Body of pancreas (tissue), 4 donors: Measurements from ENCODE around the gene WT1. TPM values are rescaled to one million over a fixed set of nuclear protein-coding genes. Genes with fewer than 3 reads are reported as not detected.

ENCODE experiments used
- ATAC-seq: fragments of 150-250 bp; one replicate; pipeline ENCODE4 v1.9.1; 2016
- DNase-seq, 4 donors: peaks; one replicate each; pipeline ENCODE4 v3.0.0-alpha.2; 2019
- H3K27ac ChIP-seq, 4 donors: fragments of 200-600 bp; sonication (generic); 1 replicate in 3 of 4; 2 replicates in 1 of 4; pipeline versions ENCODE4 v1.5.1 to v1.6.1; 2016 to 2019; ENCODE audit warnings: mild to moderate bottlenecking in 1 of 4, mixed read lengths in 1 of 4, moderate library complexity in 1 of 4
- H3K27me3 ChIP-seq, 2 donors: fragments of 200-600 bp; sonication (generic); one replicate each; pipeline ENCODE4 v1.6.0; 2016; ENCODE audit warnings: mild to moderate bottlenecking in 1 of 2
- H3K36me3 ChIP-seq, 2 donors: fragments of 200-600 bp; sonication (generic); replicated peaks in 1 of 2; 2 replicates each; pipeline ENCODE4 v1.5.1; 2016; ENCODE audit warnings: low read depth in 2 of 2; ENCODE audit not compliant: insufficient read depth in 1 of 2
- H3K4me1 ChIP-seq: fragments of 200-600 bp; sonication (generic); one replicate; pipeline ENCODE4 v1.6.0; 2016
- H3K4me3 ChIP-seq, 2 donors: fragments of 200-600 bp; sonication (generic); 1 replicate in 1 of 2; 2 replicates in 1 of 2; pipeline ENCODE4 v1.5.1; 2016 to 2019
- H3K9me3 ChIP-seq, 3 donors: fragments of 200-600 bp; sonication (generic); 1 replicate in 2 of 3; 2 replicates in 1 of 3; pipeline ENCODE4 v1.5.1; 2016
- POLR2A ChIP-seq, 3 donors: fragments of 450-650 bp; IDR thresholded peaks; one replicate each; pipeline ENCODE4 v1.6.1; 2016; ENCODE audit warnings: antibody characterized with exemption in 3 of 3, mild to moderate bottlenecking in 2 of 3
- WGBS, 2 donors: methylation state at CpG; one replicate each; pipeline ENCODE4 v1.1.5; 2017; 5-methylcytosine and 5-hydroxymethylcytosine counted together
- intact Hi-C: fragments of 100-400 bp; cut with DNase I; formaldehyde crosslinking; loops from one replicate; pipeline ENCODE4 v1.15.1; 2023
- total RNA-seq, 2 donors: library from RNA; depleted of rRNA; stranded (reverse); fragments of >200 nt; gene quantifications; one replicate each; pipeline ENCODE4 v1.1.0, GENCODE V29; 2016
- TF ChIP-seq, protein P1 (sequence below), 7 experiments: fragments of 450-650 bp in 4 of 7; fragments of 200-600 bp in 3 of 7; sonication (generic) in 3 of 7; IDR thresholded peaks; one replicate each; pipeline ENCODE4 v1.5.1; 2016 to 2019; ENCODE audit warnings: antibody characterized with exemption in 7 of 7

Gene WT1
- total RNA-seq, 2 donors from 2014 or later, result 0.99 to 1.0 TPM

GRCh38 chr11:32454993-32455392 is 19.7 kb upstream of the WT1 start:
- Histone ChIP-seq H3K9me3 (no peaks in the 10 kb centered on the region), H3K27me3 (no peaks in the 10 kb centered on the region), H3K4me1 (no peaks in the 10 kb centered on the region), H3K27ac (no peak overlapping the region), H3K4me3 (no peak overlapping the region), H3K36me3 (no peaks in the 10 kb centered on the region)
- intact Hi-C loops, result no loop called here
- ATAC-seq (no peak), DNase-seq (no peak)
- 65 to 85% methylated on average over 2 of the region's 2 CpGs for WGBS, 2 donors
- no peak for TF ChIP-seq POLR2A (IDR thresholded peaks at IDR 0.05)
- TF ChIP-seq, protein P1, sequence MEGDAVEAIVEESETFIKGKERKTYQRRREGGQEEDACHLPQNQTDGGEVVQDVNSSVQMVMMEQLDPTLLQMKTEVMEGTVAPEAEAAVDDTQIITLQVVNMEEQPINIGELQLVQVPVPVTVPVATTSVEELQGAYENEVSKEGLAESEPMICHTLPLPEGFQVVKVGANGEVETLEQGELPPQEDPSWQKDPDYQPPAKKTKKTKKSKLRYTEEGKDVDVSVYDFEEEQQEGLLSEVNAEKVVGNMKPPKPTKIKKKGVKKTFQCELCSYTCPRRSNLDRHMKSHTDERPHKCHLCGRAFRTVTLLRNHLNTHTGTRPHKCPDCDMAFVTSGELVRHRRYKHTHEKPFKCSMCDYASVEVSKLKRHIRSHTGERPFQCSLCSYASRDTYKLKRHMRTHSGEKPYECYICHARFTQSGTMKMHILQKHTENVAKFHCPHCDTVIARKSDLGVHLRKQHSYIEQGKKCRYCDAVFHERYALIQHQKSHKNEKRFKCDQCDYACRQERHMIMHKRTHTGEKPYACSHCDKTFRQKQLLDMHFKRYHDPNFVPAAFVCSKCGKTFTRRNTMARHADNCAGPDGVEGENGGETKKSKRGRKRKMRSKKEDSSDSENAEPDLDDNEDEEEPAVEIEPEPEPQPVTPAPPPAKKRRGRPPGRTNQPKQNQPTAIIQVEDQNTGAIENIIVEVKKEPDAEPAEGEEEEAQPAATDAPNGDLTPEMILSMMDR (IDR thresholded peaks at IDR 0.05), result no peak

- Histone ChIP-seq H3K4me1 (no peaks in the 10 kb centered on the region), H3K27me3 (no peaks in the 10 kb centered on the region), H3K9me3 (no peaks in the 10 kb centered on the region), H3K36me3 (no peaks in the 10 kb centered on the region), H3K4me3 (no peak overlapping the region), H3K27ac (no peak overlapping the region)
- intact Hi-C loops, result no loop called here
- no peak for TF ChIP-seq POLR2A (IDR thresholded peaks at IDR 0.05)
- TF ChIP-seq, protein P1 (IDR thresholded peaks at IDR 0.05), result no peak
- ATAC-seq (no peak), DNase-seq (peak in 1 of 4 donors; percentile 3)
- WGBS, 2 donors, result 67 to 76% methylated on average over 4 of the region's 4 CpGs
Measured at GRCh38 chr11:32451808-32452207, 16.5 kb upstream of the WT1 start.

DNA sequence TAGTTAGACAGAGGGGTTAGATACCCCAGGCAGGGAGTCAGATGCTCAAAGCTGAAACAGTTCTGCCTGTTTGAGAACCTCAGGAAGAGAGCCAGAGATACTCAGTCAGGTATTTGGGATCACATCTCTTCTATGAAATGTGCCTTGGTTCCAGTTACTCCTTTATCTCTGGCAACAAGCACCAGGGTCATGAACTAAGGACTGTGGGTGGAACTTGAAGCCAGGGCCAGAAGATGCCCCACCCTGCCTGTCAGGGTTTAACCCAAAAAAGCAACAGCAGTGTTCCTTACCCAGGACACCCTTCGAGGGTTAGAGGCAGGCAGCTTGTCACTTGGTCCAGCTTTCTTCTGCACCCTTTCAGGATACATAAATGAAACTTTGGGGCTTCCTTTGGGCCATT is 15.0 kb upstream of the WT1 start:
- intact Hi-C loops, result no loop called here
- no peak overlapping the region for H3K4me3 ChIP-seq
- ATAC-seq, result no peak
- H3K27ac ChIP-seq, result no peak overlapping the region
- TF ChIP-seq, protein P1 (IDR thresholded peaks at IDR 0.05), result no peak
- TF ChIP-seq POLR2A (IDR thresholded peaks at IDR 0.05), result no peak
- no peaks in the 10 kb centered on the region for H3K36me3 ChIP-seq
- WGBS, 2 donors, result 67 to 88% methylated on average over 1 of the region's 1 CpG
- no peaks in the 10 kb centered on the region for H3K4me1 ChIP-seq
- H3K9me3 ChIP-seq, result no peaks in the 10 kb centered on the region
- DNase-seq, result no peak
- H3K27me3 ChIP-seq, result no peaks in the 10 kb centered on the region

GRCh38 chr11:32448232-32448631 is 12.9 kb upstream of the WT1 start:
- 17 to 21% methylated on average over 3 of the region's 3 CpGs for WGBS, 2 donors
- no peak overlapping the region for H3K27ac ChIP-seq
- no peaks in the 10 kb centered on the region for H3K36me3 ChIP-seq
- TF ChIP-seq POLR2A (IDR thresholded peaks at IDR 0.05), result no peak
- TF ChIP-seq, protein P1 (IDR thresholded peaks at IDR 0.05), result no peak
- intact Hi-C loops, result no loop called here
- no peaks in the 10 kb centered on the region for H3K4me1 ChIP-seq
- H3K9me3 ChIP-seq, result no peaks in the 10 kb centered on the region
- no peak for DNase-seq
- H3K4me3 ChIP-seq, result no peak overlapping the region
- no peaks in the 10 kb centered on the region for H3K27me3 ChIP-seq
- ATAC-seq, result no peak

- WGBS, 2 donors, result 41 to 55% methylated on average over 2 of the region's 2 CpGs
- Histone ChIP-seq H3K27me3 (no peaks in the 10 kb centered on the region), H3K36me3 (no peaks in the 10 kb centered on the region), H3K4me1 (no peaks in the 10 kb centered on the region), H3K4me3 (no peak overlapping the region), H3K9me3 (no peaks in the 10 kb centered on the region), H3K27ac (no peak overlapping the region)
- ATAC-seq, result no peak
- no peak for DNase-seq
- TF ChIP-seq, protein P1 (IDR thresholded peaks at IDR 0.05), result no peak
- no peak for TF ChIP-seq POLR2A (IDR thresholded peaks at IDR 0.05)
- intact Hi-C loops, result no loop called here
Measured at GRCh38 chr11:32447252-32447651, 11.9 kb upstream of the WT1 start.
